Measurements from ENCODE around the gene NR3C1. TPM values are rescaled to one million over a fixed set of nuclear protein-coding genes. Genes with fewer than 3 reads are reported as not detected.

Gene NR3C1
- total and polyA plus RNA-seq, 2 of the 13 experiments (the other 11 are each of a cell fraction or from before 2014, with no cell fraction given), result 10.0 to 24.3 TPM

DNA sequence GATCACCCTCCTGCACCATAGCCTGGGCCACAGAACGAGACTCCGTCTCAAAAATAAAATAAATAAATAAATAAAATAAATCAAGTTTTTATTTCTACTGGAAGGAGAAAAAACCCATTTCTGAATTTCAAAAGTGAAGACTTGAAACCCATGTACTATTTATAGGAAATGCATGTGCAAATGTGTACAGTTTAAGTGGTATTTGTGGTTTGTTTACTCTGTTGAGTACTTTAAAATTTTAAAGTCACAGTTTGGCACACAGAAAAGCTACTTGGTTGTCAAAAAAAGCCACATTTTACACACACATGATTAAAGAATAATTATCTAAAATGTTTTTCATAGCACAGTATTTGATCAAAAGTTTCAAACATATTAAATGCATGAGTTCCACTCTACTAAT is 43.6 kb downstream of the NR3C1 start:
- intact Hi-C loops (cut with micrococcal nuclease; ENCODE audit: unreplicated experiment), result no loop called here
- TF ChIP-seq ZFP62 (CRISPR knock-in tag; IDR thresholded peaks at IDR 0.05) (no peak), ZNF552 (CRISPR knock-in tag; IDR thresholded peaks at IDR 0.05; ENCODE audit: borderline replicate concordance) (no peak), ZNF83 (CRISPR knock-in tag; IDR thresholded peaks at IDR 0.05; ENCODE audit: borderline replicate concordance) (no peak), BHLHE40 (IDR thresholded peaks at IDR 0.05; ENCODE audit: low read length) (no peak), ZNF747 (CRISPR knock-in tag; IDR thresholded peaks at IDR 0.05; ENCODE audit: borderline replicate concordance) (no peak), ZSCAN21 (CRISPR knock-in tag; IDR thresholded peaks at IDR 0.05; ENCODE audit: borderline replicate concordance) (no peak), THAP11 (CRISPR knock-in tag; IDR thresholded peaks at IDR 0.05) (no peak), ZNF17 (CRISPR knock-in tag; IDR thresholded peaks at IDR 0.05) (no peak), TBP (CRISPR knock-in tag; IDR thresholded peaks at IDR 0.05) (no peak), SNAI1 (CRISPR knock-in tag; IDR thresholded peaks at IDR 0.05; ENCODE audit: borderline replicate concordance) (no peak), GATAD1 (CRISPR knock-in tag; IDR thresholded peaks at IDR 0.05) (no peak), THYN1 (CRISPR knock-in tag; IDR thresholded peaks at IDR 0.05; ENCODE audit: borderline replicate concordance, low read depth) (no peak), TAF1 (CRISPR knock-in tag; IDR thresholded peaks at IDR 0.05) (no peak)
- TF ChIP-seq, protein P1, sequence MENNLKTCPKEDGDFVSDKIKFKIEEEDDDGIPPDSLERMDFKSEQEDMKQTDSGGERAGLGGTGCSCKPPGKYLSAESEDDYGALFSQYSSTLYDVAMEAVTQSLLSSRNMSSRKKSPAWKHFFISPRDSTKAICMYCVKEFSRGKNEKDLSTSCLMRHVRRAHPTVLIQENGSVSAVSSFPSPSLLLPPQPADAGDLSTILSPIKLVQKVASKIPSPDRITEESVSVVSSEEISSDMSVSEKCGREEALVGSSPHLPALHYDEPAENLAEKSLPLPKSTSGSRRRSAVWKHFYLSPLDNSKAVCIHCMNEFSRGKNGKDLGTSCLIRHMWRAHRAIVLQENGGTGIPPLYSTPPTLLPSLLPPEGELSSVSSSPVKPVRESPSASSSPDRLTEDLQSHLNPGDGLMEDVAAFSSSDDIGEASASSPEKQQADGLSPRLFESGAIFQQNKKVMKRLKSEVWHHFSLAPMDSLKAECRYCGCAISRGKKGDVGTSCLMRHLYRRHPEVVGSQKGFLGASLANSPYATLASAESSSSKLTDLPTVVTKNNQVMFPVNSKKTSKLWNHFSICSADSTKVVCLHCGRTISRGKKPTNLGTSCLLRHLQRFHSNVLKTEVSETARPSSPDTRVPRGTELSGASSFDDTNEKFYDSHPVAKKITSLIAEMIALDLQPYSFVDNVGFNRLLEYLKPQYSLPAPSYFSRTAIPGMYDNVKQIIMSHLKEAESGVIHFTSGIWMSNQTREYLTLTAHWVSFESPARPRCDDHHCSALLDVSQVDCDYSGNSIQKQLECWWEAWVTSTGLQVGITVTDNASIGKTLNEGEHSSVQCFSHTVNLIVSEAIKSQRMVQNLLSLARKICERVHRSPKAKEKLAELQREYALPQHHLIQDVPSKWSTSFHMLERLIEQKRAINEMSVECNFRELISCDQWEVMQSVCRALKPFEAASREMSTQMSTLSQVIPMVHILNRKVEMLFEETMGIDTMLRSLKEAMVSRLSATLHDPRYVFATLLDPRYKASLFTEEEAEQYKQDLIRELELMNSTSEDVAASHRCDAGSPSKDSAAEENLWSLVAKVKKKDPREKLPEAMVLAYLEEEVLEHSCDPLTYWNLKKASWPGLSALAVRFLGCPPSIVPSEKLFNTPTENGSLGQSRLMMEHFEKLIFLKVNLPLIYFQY (CRISPR knock-in tag; IDR thresholded peaks at IDR 0.05; ENCODE audit: borderline replicate concordance), result no peak
- TF ChIP-seq, protein P2, sequence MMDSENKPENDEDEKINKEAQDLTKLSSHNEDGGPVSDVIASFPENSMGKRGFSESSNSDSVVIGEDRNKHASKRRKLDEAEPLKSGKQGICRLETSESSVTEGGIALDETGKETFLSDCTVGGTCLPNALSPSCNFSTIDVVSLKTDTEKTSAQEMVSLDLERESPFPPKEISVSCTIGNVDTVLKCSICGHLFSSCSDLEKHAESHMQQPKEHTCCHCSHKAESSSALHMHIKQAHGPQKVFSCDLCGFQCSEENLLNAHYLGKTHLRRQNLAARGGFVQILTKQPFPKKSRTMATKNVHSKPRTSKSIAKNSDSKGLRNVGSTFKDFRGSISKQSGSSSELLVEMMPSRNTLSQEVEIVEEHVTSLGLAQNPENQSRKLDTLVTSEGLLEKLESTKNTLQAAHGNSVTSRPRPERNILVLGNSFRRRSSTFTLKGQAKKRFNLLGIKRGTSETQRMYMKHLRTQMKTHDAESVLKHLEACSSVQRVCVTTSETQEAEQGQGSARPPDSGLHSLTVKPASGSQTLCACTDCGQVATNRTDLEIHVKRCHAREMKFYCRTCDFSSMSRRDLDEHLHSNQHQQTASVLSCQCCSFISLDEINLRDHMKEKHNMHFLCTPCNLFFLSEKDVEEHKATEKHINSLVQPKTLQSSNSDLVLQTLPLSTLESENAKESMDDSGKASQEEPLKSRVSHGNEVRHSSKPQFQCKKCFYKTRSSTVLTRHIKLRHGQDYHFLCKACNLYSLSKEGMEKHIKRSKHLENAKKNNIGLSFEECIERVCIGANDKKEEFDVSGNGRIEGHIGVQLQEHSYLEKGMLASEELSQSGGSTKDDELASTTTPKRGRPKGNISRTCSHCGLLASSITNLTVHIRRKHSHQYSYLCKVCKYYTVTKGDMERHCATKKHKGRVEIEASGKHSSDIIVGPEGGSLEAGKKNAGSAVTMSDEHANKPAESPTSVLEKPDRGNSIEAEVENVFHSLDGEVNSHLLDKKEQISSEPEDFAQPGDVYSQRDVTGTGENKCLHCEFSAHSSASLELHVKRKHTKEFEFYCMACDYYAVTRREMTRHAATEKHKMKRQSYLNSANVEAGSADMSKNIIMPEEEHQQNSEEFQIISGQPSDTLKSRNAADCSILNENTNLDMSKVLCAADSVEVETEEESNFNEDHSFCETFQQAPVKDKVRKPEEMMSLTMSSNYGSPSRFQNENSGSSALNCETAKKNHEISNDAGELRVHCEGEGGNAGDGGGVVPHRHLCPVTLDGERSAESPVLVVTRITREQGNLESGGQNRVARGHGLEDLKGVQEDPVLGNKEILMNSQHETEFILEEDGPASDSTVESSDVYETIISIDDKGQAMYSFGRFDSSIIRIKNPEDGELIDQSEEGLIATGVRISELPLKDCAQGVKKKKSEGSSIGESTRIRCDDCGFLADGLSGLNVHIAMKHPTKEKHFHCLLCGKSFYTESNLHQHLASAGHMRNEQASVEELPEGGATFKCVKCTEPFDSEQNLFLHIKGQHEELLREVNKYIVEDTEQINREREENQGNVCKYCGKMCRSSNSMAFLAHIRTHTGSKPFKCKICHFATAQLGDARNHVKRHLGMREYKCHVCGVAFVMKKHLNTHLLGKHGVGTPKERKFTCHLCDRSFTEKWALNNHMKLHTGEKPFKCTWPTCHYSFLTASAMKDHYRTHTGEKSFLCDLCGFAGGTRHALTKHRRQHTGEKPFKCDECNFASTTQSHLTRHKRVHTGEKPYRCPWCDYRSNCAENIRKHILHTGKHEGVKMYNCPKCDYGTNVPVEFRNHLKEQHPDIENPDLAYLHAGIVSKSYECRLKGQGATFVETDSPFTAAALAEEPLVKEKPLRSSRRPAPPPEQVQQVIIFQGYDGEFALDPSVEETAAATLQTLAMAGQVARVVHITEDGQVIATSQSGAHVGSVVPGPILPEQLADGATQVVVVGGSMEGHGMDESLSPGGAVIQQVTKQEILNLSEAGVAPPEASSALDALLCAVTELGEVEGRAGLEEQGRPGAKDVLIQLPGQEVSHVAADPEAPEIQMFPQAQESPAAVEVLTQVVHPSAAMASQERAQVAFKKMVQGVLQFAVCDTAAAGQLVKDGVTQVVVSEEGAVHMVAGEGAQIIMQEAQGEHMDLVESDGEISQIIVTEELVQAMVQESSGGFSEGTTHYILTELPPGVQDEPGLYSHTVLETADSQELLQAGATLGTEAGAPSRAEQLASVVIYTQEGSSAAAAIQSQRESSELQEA (CRISPR knock-in tag; IDR thresholded peaks at IDR 0.05; ENCODE audit: not compliant biosample characterization), result no peak

More for the DNA sequence above, 43.6 kb downstream of the NR3C1 start:
- peaks cover 5% of the 10 kb centered on the region; the same call in 1 of the 2 replicates for H4K20me1 ChIP-seq (ENCODE audit: insufficient read depth, low read length)
- H3K4me1 ChIP-seq (ENCODE audit: insufficient read depth, low read length), result peaks cover 63% of the 10 kb centered on the region
- H3K9me3 ChIP-seq (ENCODE audit: low read length), result no peaks in the 10 kb centered on the region
- DNase-seq (ENCODE audit: low spot score), result no peak
- H3K9ac ChIP-seq (ENCODE audit: insufficient read depth, low read depth, low read length), result no peak overlapping the region
- ChIA-PET CTCF (ENCODE audit: low intra/inter-chr PET ratio, low total read pairs) (no interaction called here), POLR2A (no interaction called here)
- no peak overlapping the region for H3K27ac ChIP-seq (ENCODE audit: extremely low read length, insufficient read depth, low read length)
- BruUV-seq (replicated peaks), result no TSS peak
- no peak for ATAC-seq
- no peaks in the 10 kb centered on the region for H3K36me3 ChIP-seq (replicated peaks in 1 of 2; ENCODE audit: control insufficient read depth in 1 of 2, insufficient read depth in 2 of 2, low read length in 2 of 2)
- no peak overlapping the region for H2AFZ ChIP-seq (ENCODE audit: low read length)
- H3K79me2 ChIP-seq (ENCODE audit: insufficient read depth, low read length), result peaks cover 22% of the 10 kb centered on the region
- FAIRE-seq, result no peak
- H3K27me3 ChIP-seq (ENCODE audit: control insufficient read depth in 1 of 2, insufficient read depth in 2 of 2, low read length in 2 of 2), result no peaks in the 10 kb centered on the region
- H3K4me2 ChIP-seq (ENCODE audit: low read depth, low read length), result no peak overlapping the region
- in situ Hi-C loops (cut with HindIII; ENCODE audit: extremely low pct_ligation_motif_present, low pct_unique_long_range_greater_than_20kb), result no loop called here
- WGBS (ENCODE audit: low lambda C conversion rate), result 98% methylated on average over 2 of the region's 2 CpGs
- no peak overlapping the region for H3K4me3 ChIP-seq (replicated peaks in 1 of 3; ENCODE audit: insufficient read depth in 1 of 3, low read depth in 2 of 3, low read length in 3 of 3)

Measured in HepG2 (cell line).